Peyer's patch (tissue), 4 donors: ENCODE measurements around the gene MAST4. TPM values are rescaled to one million over a fixed set of nuclear protein-coding genes. Genes with fewer than 3 reads are reported as not detected.

Experiments used
- DNase-seq, 3 donors: peaks; one replicate each; pipeline ENCODE4 v3.0.0-alpha.2; 2017 to 2019
- H3K27ac ChIP-seq, 4 donors: fragments of 200-600 bp; sonication (generic); one replicate each; pipeline ENCODE4 v1.5.1; 2016 to 2019
- H3K27me3 ChIP-seq, 2 donors: fragments of 200-600 bp; sonication (generic); one replicate each; pipeline ENCODE4 v1.5.1; 2019
- H3K36me3 ChIP-seq, 3 donors: fragments of 200-600 bp; sonication (generic); one replicate each; pipeline ENCODE4 v1.5.1; 2016 to 2019
- H3K4me1 ChIP-seq, 4 donors: fragments of 200-600 bp; sonication (generic); one replicate each; pipeline ENCODE4 v1.5.1; 2016 to 2019
- H3K4me3 ChIP-seq, 4 donors: fragments of 200-600 bp; sonication (generic); 1 replicate in 3 of 4; 2 replicates in 1 of 4; pipeline ENCODE4 v1.5.1; 2016 to 2019; ENCODE audit warnings: mild to moderate bottlenecking in 1 of 4
- H3K9me3 ChIP-seq, 4 donors: fragments of 200-600 bp; sonication (generic); one replicate each; pipeline ENCODE4 v1.5.1; 2016 to 2019; ENCODE audit warnings: mild to moderate bottlenecking in 1 of 4
- POLR2A ChIP-seq, 2 donors: fragments of 450-650 bp; IDR thresholded peaks; one replicate each; pipeline ENCODE4 v1.5.1; 2017; ENCODE audit warnings: antibody characterized with exemption in 2 of 2, mild to moderate bottlenecking in 2 of 2, moderate library complexity in 2 of 2
- total RNA-seq, 4 donors: library from RNA; depleted of rRNA; stranded (reverse); fragments of >200 nt; gene quantifications; one replicate each; pipeline ENCODE4 v1.1.0, GENCODE V29; 2016
- TF ChIP-seq, protein P1 (sequence below), 6 experiments: fragments of 450-650 bp in 4 of 6; fragments of 200-600 bp in 2 of 6; sonication (generic) in 1 of 6; IDR thresholded peaks; one replicate each; pipeline ENCODE4 v1.5.1; 2017 to 2019; ENCODE audit warnings: antibody characterized with exemption in 6 of 6, mild to moderate bottlenecking in 3 of 6, moderate library complexity in 1 of 6

MAST4 gene
- total RNA-seq, 4 donors from 2014 or later, result 20.2 to 23.1 (median 21.4) TPM

DNA sequence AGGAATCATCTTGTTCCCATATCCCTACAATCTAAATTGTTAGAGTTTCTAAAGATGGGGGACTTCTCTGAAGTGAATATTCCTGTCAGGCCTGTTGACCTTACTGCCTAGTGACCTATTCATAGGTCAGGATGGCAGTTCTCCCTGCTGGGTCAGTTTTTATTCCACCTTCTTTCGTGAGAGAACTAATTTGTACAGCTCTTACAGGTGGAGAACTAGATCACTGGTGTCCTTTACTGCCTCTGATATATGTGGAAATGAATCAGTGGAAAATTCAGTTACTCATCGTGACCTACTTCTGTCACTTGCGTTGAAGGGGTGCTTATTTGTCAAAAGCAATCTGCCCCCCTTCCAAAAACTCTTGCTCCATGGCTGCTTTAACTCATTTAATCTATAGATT, 435.5 kb downstream of the MAST4 start:
- TF ChIP-seq, protein P1, sequence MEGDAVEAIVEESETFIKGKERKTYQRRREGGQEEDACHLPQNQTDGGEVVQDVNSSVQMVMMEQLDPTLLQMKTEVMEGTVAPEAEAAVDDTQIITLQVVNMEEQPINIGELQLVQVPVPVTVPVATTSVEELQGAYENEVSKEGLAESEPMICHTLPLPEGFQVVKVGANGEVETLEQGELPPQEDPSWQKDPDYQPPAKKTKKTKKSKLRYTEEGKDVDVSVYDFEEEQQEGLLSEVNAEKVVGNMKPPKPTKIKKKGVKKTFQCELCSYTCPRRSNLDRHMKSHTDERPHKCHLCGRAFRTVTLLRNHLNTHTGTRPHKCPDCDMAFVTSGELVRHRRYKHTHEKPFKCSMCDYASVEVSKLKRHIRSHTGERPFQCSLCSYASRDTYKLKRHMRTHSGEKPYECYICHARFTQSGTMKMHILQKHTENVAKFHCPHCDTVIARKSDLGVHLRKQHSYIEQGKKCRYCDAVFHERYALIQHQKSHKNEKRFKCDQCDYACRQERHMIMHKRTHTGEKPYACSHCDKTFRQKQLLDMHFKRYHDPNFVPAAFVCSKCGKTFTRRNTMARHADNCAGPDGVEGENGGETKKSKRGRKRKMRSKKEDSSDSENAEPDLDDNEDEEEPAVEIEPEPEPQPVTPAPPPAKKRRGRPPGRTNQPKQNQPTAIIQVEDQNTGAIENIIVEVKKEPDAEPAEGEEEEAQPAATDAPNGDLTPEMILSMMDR (IDR thresholded peaks at IDR 0.05), result no peak
- no peak for TF ChIP-seq POLR2A (IDR thresholded peaks at IDR 0.05)
- no peaks in the 10 kb centered on the region for H3K9me3 ChIP-seq
- no peak for DNase-seq
- no peak overlapping the region for H3K4me3 ChIP-seq
- peaks cover 0 to 11% (median 2%) of the 10 kb centered on the region in 4 donors for H3K4me1 ChIP-seq
- no peaks in the 10 kb centered on the region for H3K36me3 ChIP-seq
- no peaks in the 10 kb centered on the region for H3K27me3 ChIP-seq
- H3K27ac ChIP-seq, result no peak overlapping the region

DNA sequence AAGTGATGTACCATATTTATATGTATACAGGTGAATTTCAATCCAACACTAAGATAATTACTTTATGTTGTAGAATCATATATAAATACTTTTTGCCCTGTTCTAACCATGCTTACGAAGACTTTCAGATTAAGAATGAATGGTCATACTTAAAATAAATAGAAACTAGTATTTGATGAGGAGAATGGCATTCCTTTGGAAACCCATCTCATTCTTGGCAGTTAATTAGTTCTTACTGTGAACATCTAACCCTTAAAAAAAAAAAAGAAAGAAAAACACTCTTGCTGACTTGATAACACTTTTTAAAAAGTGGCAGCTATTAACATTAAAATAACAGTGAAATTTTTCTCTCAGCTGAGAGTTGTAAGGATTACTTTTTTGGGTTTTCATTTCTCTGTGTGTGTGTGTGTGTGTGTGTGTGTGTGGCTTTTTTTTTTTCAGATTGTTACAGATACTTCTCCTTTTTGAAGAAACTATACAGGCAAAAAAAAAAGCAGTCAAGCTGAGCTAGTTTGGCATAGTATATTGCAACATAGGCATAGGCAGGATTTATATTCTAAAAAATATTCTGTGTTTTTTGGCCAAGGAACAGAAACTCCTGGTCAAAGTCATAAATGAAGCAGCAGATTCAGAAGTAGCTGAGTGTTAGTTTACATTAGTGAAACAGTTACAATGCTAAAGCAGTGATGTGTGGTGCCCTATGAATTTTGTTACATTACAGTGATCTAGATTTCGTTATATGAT, 436.9 kb downstream of the MAST4 start:
- no peak for DNase-seq
- Histone ChIP-seq H3K27me3 (no peaks in the 10 kb centered on the region), H3K27ac (no peak overlapping the region), H3K36me3 (no peaks in the 10 kb centered on the region), H3K4me1 (peaks cover 0 to 11% (median 2%) of the 10 kb centered on the region in 4 donors), H3K9me3 (no peaks in the 10 kb centered on the region), H3K4me3 (no peak overlapping the region)
- TF ChIP-seq POLR2A (IDR thresholded peaks at IDR 0.05), result no peak
- TF ChIP-seq, protein P1 (IDR thresholded peaks at IDR 0.05), result no peak

DNA sequence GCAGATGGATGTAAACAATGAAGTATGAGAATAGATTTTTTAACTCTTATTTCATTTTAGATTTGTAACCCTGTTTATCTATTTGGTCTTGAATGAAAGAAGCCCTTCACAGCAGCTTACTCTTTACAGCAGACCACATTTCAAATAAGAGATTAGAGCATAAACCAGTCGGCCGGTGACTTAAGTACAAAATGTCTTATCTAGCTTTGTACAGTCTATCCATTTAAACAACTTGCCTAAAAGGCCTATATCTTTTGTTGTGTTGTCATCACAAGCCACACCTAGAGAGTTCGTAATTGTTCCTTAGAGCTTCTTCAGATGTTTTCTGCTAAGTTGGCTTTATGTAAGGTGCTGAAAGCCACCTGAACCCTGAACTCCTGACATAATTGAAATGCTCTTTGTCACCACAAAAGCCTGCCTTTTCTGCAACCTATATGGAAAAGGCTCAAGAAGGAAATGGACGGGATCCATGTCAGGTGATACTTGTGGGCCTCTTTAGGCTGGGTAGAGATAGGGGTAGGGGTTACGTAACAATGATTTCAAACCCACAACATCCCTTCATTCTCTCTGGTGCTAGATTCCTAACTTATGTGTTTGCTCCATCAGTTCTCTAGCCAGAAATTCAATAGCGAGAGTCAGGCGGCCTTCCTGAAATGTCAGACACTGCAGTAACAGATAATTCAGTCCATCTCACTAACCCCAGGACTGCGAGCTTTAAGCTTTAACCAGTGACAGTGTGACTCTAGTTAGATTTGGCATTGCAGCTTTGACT, 437.9 kb downstream of the MAST4 start:
- no peak for DNase-seq
- H3K4me1 ChIP-seq, result peaks cover 0 to 11% (median 2%) of the 10 kb centered on the region in 4 donors
- H3K36me3 ChIP-seq, result no peaks in the 10 kb centered on the region
- TF ChIP-seq, protein P1 (IDR thresholded peaks at IDR 0.05), result no peak
- no peak for TF ChIP-seq POLR2A (IDR thresholded peaks at IDR 0.05)
- H3K9me3 ChIP-seq, result no peaks in the 10 kb centered on the region
- no peak overlapping the region for H3K4me3 ChIP-seq
- H3K27ac ChIP-seq, result no peak overlapping the region
- H3K27me3 ChIP-seq, result no peaks in the 10 kb centered on the region

DNA sequence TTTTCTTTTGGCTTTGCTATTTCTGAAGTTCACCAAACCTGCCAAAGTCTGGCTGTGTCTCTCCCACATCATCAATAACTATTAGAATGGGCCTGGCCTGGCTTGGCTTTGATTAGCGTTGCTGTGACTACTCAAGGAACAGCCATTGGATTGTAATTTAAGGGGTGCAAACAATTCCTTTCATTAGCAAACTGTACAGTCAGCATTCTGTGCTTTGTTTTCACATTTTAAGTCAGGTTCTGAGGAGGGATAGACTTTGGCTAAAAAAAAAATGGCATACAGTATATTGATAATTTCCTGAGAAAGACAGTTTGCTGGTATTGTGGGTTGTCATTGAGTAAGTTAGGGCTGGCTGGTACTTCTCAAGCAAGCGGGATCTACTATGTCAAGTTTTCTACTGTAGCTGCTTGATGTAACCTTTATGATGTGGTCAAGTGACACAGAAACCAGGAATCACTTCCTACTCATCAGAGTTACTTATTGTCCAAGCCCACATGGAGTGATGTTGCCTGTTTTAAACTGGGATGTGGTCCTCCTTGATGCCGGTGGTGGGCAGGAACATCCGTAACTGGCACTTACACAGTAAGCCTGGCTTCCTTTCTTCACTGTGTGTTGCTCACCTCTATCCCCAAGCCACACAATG, 439.0 kb downstream of the MAST4 start:
- Histone ChIP-seq H3K36me3 (no peaks in the 10 kb centered on the region), H3K4me1 (peaks cover 0 to 11% (median 2%) of the 10 kb centered on the region in 4 donors), H3K4me3 (no peak overlapping the region), H3K27ac (no peak overlapping the region), H3K9me3 (no peaks in the 10 kb centered on the region), H3K27me3 (no peaks in the 10 kb centered on the region)
- no peak for DNase-seq
- TF ChIP-seq, protein P1 (IDR thresholded peaks at IDR 0.05), result no peak
- no peak for TF ChIP-seq POLR2A (IDR thresholded peaks at IDR 0.05)

DNA sequence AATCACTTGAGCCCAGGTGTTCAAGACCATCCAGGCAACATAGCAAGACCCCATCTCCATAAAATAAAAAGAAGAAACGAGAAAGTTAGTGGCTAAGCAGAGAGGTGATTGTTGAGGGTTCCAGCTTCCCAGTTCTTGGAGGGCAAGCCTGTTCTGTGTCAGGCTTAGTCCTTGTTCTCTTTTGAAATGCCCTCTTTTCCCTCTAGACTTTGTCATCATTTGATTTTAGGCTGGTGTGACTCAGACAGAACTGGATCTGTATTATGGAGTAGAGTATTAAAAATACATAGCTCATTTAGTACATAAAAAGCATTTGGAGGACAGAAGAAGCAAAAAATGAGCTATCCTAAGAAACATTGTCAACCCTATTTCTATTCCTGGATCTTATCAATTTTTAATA, 441.0 kb downstream of the MAST4 start:
- TF ChIP-seq, protein P1 (IDR thresholded peaks at IDR 0.05), result no peak
- TF ChIP-seq POLR2A (IDR thresholded peaks at IDR 0.05), result no peak
- Histone ChIP-seq H3K9me3 (no peaks in the 10 kb centered on the region), H3K27me3 (no peaks in the 10 kb centered on the region), H3K4me1 (peaks cover 0 to 4% (median 0%) of the 10 kb centered on the region in 4 donors), H3K4me3 (no peak overlapping the region), H3K36me3 (no peaks in the 10 kb centered on the region), H3K27ac (no peak overlapping the region)
- no peak for DNase-seq
